ENCODE results near the gene SHB. TPM values are rescaled to one million over a fixed set of nuclear protein-coding genes. Genes with fewer than 3 reads are reported as not detected.

The SHB gene
- total RNA-seq, 6 donors from 2014 or later = 29.3 to 51.2 (median 33.3) TPM

DNA sequence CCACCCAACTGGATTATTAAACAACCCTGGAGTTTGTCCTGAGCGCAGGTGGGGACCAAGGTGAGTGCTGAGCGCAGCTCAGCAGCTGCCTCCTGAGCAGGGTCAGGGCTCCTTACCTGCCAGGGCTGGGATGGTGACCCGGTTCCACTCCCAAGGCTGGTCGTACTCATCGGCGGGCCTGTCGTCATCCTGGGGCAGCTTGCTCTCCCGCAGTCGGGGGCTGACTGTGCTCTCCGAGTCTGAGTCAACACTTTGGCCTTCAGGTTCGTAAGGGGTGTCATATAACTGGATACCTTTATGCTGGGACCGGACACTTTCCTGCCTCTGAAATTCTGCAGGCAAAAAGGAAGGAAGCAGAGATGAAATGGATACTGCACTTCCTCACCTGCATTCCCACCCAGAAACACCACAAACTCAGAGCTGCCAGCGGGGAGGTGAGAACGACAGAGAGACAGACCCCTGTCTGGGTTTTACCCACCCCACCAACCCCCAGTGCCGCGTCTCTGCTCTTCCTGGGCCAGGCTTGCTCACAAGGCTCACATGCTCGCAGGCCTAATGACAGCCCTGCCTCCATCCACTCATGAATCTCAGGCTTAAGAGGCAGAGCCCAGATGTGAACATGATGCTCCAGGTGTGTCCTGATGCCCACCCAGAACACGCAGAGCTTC lies 94.4 kb downstream of the SHB start:
- Histone ChIP-seq H3K4me3 (no peak overlapping the region), H3K36me3 (peaks cover 4 to 30% (median 17%) of the 10 kb centered on the region in 4 donors), H3K9me3 (no peaks in the 10 kb centered on the region), H3K27me3 (no peaks in the 10 kb centered on the region), H3K4me1 (peaks cover under 1 to 15% (median 2%) of the 10 kb centered on the region in 4 donors), H3K27ac (no peak overlapping the region)
- DNase-seq (no peak), ATAC-seq (ENCODE audit: low FRiP score in 2 of 2) (no peak)
- no peak for TF ChIP-seq EP300 (IDR thresholded peaks at IDR 0.05)
- TF ChIP-seq POLR2AphosphoS5 (IDR thresholded peaks at IDR 0.05) = no peak
- no peak for TF ChIP-seq POLR2A (IDR thresholded peaks at IDR 0.05)
- no peak for TF ChIP-seq CTCF (IDR thresholded peaks at IDR 0.05)
- 75 to 87% methylated on average over 5 to 18 of the region's 18 CpGs for WGBS, 2 donors

- DNase-seq = no peak
- H3K27ac ChIP-seq = no peak overlapping the region
- 82 to 84% methylated on average over 4 of the region's 4 CpGs for WGBS, 2 donors
Measured at GRCh38 chr9:37972351-37972848, 96.6 kb downstream of the SHB start.

GRCh38 chr9:37971691-37972090 lies 97.3 kb downstream of the SHB start:
- no peaks in the 10 kb centered on the region for H3K27me3 ChIP-seq
- DNase-seq (no peak), ATAC-seq (ENCODE audit: low FRiP score in 2 of 2) (no peak)
- WGBS, 2 donors = 91 to 100% methylated on average over 2 of the region's 2 CpGs
- H3K27ac ChIP-seq = no peak overlapping the region
- TF ChIP-seq EP300 (IDR thresholded peaks at IDR 0.05) = no peak
- no peak for TF ChIP-seq POLR2A (IDR thresholded peaks at IDR 0.05)
- no peak for TF ChIP-seq POLR2AphosphoS5 (IDR thresholded peaks at IDR 0.05)
- no peak for TF ChIP-seq CTCF (IDR thresholded peaks at IDR 0.05)
- peaks cover 16 to 41% (median 21%) of the 10 kb centered on the region in 4 donors for H3K4me1 ChIP-seq
- no peak overlapping the region for H3K4me3 ChIP-seq
- H3K36me3 ChIP-seq = peaks cover 4 to 30% (median 17%) of the 10 kb centered on the region in 4 donors
- no peaks in the 10 kb centered on the region for H3K9me3 ChIP-seq

More at GRCh38 chr9:37972351-37972848, 96.6 kb downstream of the SHB start:
- Histone ChIP-seq H3K9me3 (no peaks in the 10 kb centered on the region), H3K4me3 (no peak overlapping the region), H3K36me3 (peaks cover 4 to 30% (median 17%) of the 10 kb centered on the region in 4 donors), H3K4me1 (peaks cover 11 to 34% (median 14%) of the 10 kb centered on the region in 4 donors), H3K27me3 (no peaks in the 10 kb centered on the region)
- no peak for ATAC-seq (ENCODE audit: low FRiP score in 2 of 2)
- TF ChIP-seq POLR2A (IDR thresholded peaks at IDR 0.05) = no peak
- TF ChIP-seq EP300 (IDR thresholded peaks at IDR 0.05) = no peak
- no peak for TF ChIP-seq CTCF (IDR thresholded peaks at IDR 0.05)
- TF ChIP-seq POLR2AphosphoS5 (IDR thresholded peaks at IDR 0.05) = no peak

DNA sequence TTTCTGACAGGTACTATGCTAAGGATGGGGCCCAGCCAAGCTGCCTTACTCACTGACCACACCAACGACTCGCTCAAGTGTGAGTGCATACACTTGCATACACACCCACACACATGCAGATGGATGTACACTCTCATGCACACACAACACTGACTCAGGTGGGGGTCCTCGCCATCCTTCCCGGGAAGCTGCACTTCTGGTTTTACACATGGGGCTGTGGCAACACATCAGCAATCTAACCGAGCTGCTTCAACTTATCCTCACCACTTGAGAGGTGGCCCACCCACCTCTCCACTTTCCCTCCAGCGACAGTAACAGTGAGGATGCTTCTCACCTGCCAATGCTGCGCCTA lies 97.9 kb downstream of the SHB start:
- WGBS, 2 donors = 87 to 90% methylated on average over 3 to 7 of the region's 7 CpGs
- ATAC-seq (ENCODE audit: low FRiP score in 2 of 2) (no peak), DNase-seq (no peak)
- Histone ChIP-seq H3K4me1 (peaks cover 20 to 44% (median 22%) of the 10 kb centered on the region in 4 donors), H3K27ac (no peak overlapping the region), H3K4me3 (no peak overlapping the region), H3K36me3 (peaks cover 4 to 30% (median 17%) of the 10 kb centered on the region in 4 donors), H3K27me3 (no peaks in the 10 kb centered on the region), H3K9me3 (no peaks in the 10 kb centered on the region)
- no peak for TF ChIP-seq EP300 (IDR thresholded peaks at IDR 0.05)
- TF ChIP-seq CTCF (IDR thresholded peaks at IDR 0.05) = no peak
- no peak for TF ChIP-seq POLR2AphosphoS5 (IDR thresholded peaks at IDR 0.05)
- TF ChIP-seq POLR2A (IDR thresholded peaks at IDR 0.05) = no peak
